OCI-LY3 (cell line): ENCODE data around the gene MBOAT1.
A peak's percentile ranks its signal among the peaks of the same experiment; 100 is the strongest.

Source experiments
- H2AFZ ChIP-seq: fragments of 200-600, 300-600 bp; shearing (Covaris generic); 2 replicates; pipeline ENCODE4 v1.6.0; 2014; ENCODE audit warnings: antibody characterized with exemption, low read depth, low read length
- H3K27ac ChIP-seq: fragments of 200-600, 300-600 bp; sonication (generic); 2 replicates; pipeline ENCODE4 v1.5.1; 2014; ENCODE audit warnings: mild to moderate bottlenecking, low read length, moderate library complexity, mixed read lengths
- H3K27me3 ChIP-seq: fragments of 200-600, 300-600 bp; sonication (generic); 2 replicates; pipeline ENCODE4 v1.6.1; 2014; ENCODE audit warnings: low read depth, low read length, mixed read lengths
- H3K36me3 ChIP-seq: fragments of 200-600, 300-600 bp; sonication (generic); replicated peaks from 2 replicates; pipeline ENCODE3; 2014; ENCODE audit warnings: low read depth, low read length, mixed read lengths
- H3K4me1 ChIP-seq: fragments of 300-600, 200-600 bp; sonication (generic); 2 replicates; pipeline ENCODE4 v1.6.1; 2014; ENCODE audit warnings: low read length, mixed read lengths
- H3K4me2 ChIP-seq: fragments of 200-600, 300-600 bp; sonication (generic); 2 replicates; pipeline ENCODE4 v1.6.1; 2014; ENCODE audit warnings: low read length, mixed read lengths
- H3K4me3 ChIP-seq: fragments of 300-600, 200-600 bp; sonication (generic); 2 replicates; pipeline ENCODE4 v1.5.1; 2014; ENCODE audit warnings: antibody characterized with exemption, mild to moderate bottlenecking, low read length, moderate library complexity
- H3K79me2 ChIP-seq: fragments of 300-600, 200-600 bp; shearing (Covaris generic); 2 replicates; pipeline ENCODE4 v1.6.1; 2014; ENCODE audit warnings: mild to moderate bottlenecking, low read length, mixed read lengths
- H3K9ac ChIP-seq: fragments of 300-600, 200-600 bp; shearing (Covaris generic); 2 replicates; pipeline ENCODE4 v1.6.0; 2014; ENCODE audit warnings: mild to moderate bottlenecking, low read length, moderate library complexity
- H3K9me3 ChIP-seq: fragments of 200-600, 300-600 bp; shearing (Covaris generic); 2 replicates; pipeline ENCODE4 v1.6.1; 2014; ENCODE audit warnings: low read length, mixed read lengths; ENCODE audit not compliant: insufficient read depth
- H4K20me1 ChIP-seq: fragments of 200-600, 300-600 bp; sonication (generic); 2 replicates; pipeline ENCODE4 v1.6.1; 2016; ENCODE audit warnings: low read length, mixed read lengths; ENCODE audit not compliant: insufficient read depth
- CTCF ChIP-seq: fragments of 200-600, 300-600 bp; sonication (generic); IDR thresholded peaks from 2 replicates; pipeline ENCODE4 v1.5.1; 2014; ENCODE audit warnings: antibody characterized with exemption, low read length, low read depth
- EZH2phosphoT487 ChIP-seq: fragments of 200-600 bp; shearing (Covaris generic); IDR thresholded peaks from 2 replicates; pipeline ENCODE4 v1.6.1; 2018; ENCODE audit warnings: antibody characterized with exemption, mixed run types, low read depth

Gene MBOAT1

GRCh38 chr6:20213271-20213798 lies 1.1 kb upstream of the MBOAT1 start:
- Histone ChIP-seq H3K9me3 (no peaks in the 10 kb centered on the region), H3K27ac (peak overlapping the region; percentile 16; the same call in 1 of the 2 replicates), H3K4me3 (peak overlapping the region; percentile 91), H3K79me2 (no peaks in the 10 kb centered on the region), H3K4me2 (peak overlapping the region; percentile 97), H3K9ac (peak overlapping the region; percentile 75), H4K20me1 (no peaks in the 10 kb centered on the region), H3K36me3 (no peaks in the 10 kb centered on the region), H3K4me1 (peaks cover 11% of the 10 kb centered on the region), H2AFZ (peak overlapping the region; percentile 97), H3K27me3 (peaks cover 6% of the 10 kb centered on the region; the same call in 1 of the 2 replicates)
- no peak for TF ChIP-seq EZH2phosphoT487
- no peak for TF ChIP-seq CTCF

- Histone ChIP-seq H3K27ac (no peak overlapping the region), H3K9me3 (no peaks in the 10 kb centered on the region), H3K4me1 (peaks cover 11% of the 10 kb centered on the region), H4K20me1 (no peaks in the 10 kb centered on the region), H3K4me2 (peak overlapping the region; percentile 97), H3K79me2 (no peaks in the 10 kb centered on the region), H3K4me3 (peak overlapping the region; percentile 91), H3K36me3 (no peaks in the 10 kb centered on the region), H3K27me3 (peaks cover 6% of the 10 kb centered on the region; the same call in 1 of the 2 replicates), H2AFZ (peak overlapping the region; percentile 67), H3K9ac (peak overlapping the region; percentile 75)
- no peak for TF ChIP-seq EZH2phosphoT487
- no peak for TF ChIP-seq CTCF
These were observed 303 bp downstream of the MBOAT1 start for GRCh38 chr6:20211941-20212391.

GRCh38 chr6:20211037-20211940 lies 980 bp downstream of the MBOAT1 start:
- peaks cover 6% of the 10 kb centered on the region; the same call in 1 of the 2 replicates for H3K27me3 ChIP-seq
- no peaks in the 10 kb centered on the region for H3K79me2 ChIP-seq
- H3K9ac ChIP-seq, result no peak overlapping the region
- peaks cover 11% of the 10 kb centered on the region for H3K4me1 ChIP-seq
- no peaks in the 10 kb centered on the region for H3K36me3 ChIP-seq
- peak overlapping the region; percentile 97 for H3K4me2 ChIP-seq
- 0 out of 2 replicates have a peak overlapping the region, but pooled peaks have one; percentile 67 for H2AFZ ChIP-seq
- H3K9me3 ChIP-seq, result no peaks in the 10 kb centered on the region
- TF ChIP-seq CTCF, result no peak
- TF ChIP-seq EZH2phosphoT487, result no peak
- H3K4me3 ChIP-seq, result peak overlapping the region; percentile 91
- H3K27ac ChIP-seq, result no peak overlapping the region
- no peaks in the 10 kb centered on the region for H4K20me1 ChIP-seq

- Histone ChIP-seq H4K20me1 (no peaks in the 10 kb centered on the region), H3K9ac (no peak overlapping the region), H3K27me3 (peaks cover 6% of the 10 kb centered on the region; the same call in 1 of the 2 replicates), H3K4me1 (peaks cover 11% of the 10 kb centered on the region), H3K79me2 (no peaks in the 10 kb centered on the region), H2AFZ (no peak overlapping the region), H3K36me3 (no peaks in the 10 kb centered on the region), H3K27ac (no peak overlapping the region), H3K4me3 (no peak overlapping the region), H3K9me3 (no peaks in the 10 kb centered on the region), H3K4me2 (no peak overlapping the region)
- TF ChIP-seq CTCF (no peak), EZH2phosphoT487 (no peak)
These were observed 2.1 kb downstream of the MBOAT1 start for GRCh38 chr6:20210158-20210557.
